Measurements from ENCODE around the gene PSD2. TPM values are rescaled to one million over a fixed set of nuclear protein-coding genes. Genes with fewer than 3 reads are reported as not detected.
A peak's percentile ranks its signal among the peaks of the same experiment; 100 is the strongest.

Gene PSD2
- total RNA-seq, 1 experiment from 2014 or later, result 0.22 TPM

DNA sequence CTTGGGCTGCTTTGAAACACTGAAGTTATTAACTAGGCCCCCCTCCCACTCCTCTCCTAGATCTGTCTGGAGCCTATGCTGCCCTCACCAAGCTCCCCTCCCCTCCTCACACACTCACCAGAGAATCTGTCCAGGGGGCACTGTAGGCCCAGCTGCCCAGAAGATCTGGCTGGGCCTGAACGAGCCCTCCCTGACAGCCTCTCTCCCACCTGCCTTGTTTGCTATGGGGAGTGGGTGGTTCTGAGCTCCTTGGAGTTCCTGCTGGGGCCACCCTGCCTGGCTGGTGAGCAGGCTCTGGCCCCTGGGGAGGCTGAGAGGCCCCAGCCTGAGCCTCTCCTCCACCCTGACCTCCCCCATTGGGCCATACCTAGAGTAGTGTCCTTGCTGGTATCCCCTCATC, 75.1 kb downstream of the PSD2 start:
- H4K5ac ChIP-seq (ENCODE audit: insufficient read length, low read depth, low read length), result no peak overlapping the region
- H3K56ac ChIP-seq (ENCODE audit: insufficient read length, low read depth, low read length), result no peak overlapping the region
- no peak overlapping the region for H3K18ac ChIP-seq (ENCODE audit: insufficient read length, low read depth, low read length)
- H4K20me1 ChIP-seq (ENCODE audit: control insufficient read depth, insufficient read depth, insufficient read length), result no peaks in the 10 kb centered on the region
- H3K23me2 ChIP-seq (ENCODE audit: insufficient read length, low read depth, low read length, poor library complexity, severe bottlenecking), result no peaks in the 10 kb centered on the region
- H3K9me3 ChIP-seq (ENCODE audit: control insufficient read depth, low read depth, low read length), result no peaks in the 10 kb centered on the region
- H3K9me3 Mint-ChIP-seq, result peaks cover 3% of the 10 kb centered on the region in 2 experiments; a peak in 3 of 5 replicates
- H3T11ph ChIP-seq (ENCODE audit: low read length), result no peak overlapping the region
- no peak overlapping the region for H2BK120ac ChIP-seq (ENCODE audit: low read depth, low read length, poor library complexity, severe bottlenecking)
- no peak overlapping the region for H3K14ac ChIP-seq (ENCODE audit: insufficient read depth, low read length)
- no peaks in the 10 kb centered on the region for H3K79me1 ChIP-seq (ENCODE audit: insufficient read depth, low read depth, low read length, poor library complexity, severe bottlenecking)
- H3K9ac ChIP-seq (ENCODE audit: extremely low read depth, insufficient read length, low read length), result no peak overlapping the region
- H4K91ac ChIP-seq (ENCODE audit: insufficient read length, low read depth, low read length), result no peak overlapping the region
- H2AK5ac ChIP-seq (ENCODE audit: insufficient read length, low read length), result no peak overlapping the region
- H3K4me2 ChIP-seq (ENCODE audit: insufficient read depth, insufficient read length, low read length), result no peak overlapping the region
- TF ChIP-seq, protein P1, sequence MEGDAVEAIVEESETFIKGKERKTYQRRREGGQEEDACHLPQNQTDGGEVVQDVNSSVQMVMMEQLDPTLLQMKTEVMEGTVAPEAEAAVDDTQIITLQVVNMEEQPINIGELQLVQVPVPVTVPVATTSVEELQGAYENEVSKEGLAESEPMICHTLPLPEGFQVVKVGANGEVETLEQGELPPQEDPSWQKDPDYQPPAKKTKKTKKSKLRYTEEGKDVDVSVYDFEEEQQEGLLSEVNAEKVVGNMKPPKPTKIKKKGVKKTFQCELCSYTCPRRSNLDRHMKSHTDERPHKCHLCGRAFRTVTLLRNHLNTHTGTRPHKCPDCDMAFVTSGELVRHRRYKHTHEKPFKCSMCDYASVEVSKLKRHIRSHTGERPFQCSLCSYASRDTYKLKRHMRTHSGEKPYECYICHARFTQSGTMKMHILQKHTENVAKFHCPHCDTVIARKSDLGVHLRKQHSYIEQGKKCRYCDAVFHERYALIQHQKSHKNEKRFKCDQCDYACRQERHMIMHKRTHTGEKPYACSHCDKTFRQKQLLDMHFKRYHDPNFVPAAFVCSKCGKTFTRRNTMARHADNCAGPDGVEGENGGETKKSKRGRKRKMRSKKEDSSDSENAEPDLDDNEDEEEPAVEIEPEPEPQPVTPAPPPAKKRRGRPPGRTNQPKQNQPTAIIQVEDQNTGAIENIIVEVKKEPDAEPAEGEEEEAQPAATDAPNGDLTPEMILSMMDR (conservative IDR thresholded peaks at IDR 0.05), result no peak
- H3K79me2 ChIP-seq (ENCODE audit: insufficient read depth, low read length), result no peaks in the 10 kb centered on the region
- WGBS (ENCODE audit: extremely low coverage, insufficient read length, low lambda C conversion rate), result no CpG with 5 or more reads among the region's 1 CpG
- H2BK12ac ChIP-seq (ENCODE audit: insufficient read length, low read depth, low read length), result no peak overlapping the region
- H2BK20ac ChIP-seq (ENCODE audit: low read depth, low read length, poor library complexity, severe bottlenecking), result no peak overlapping the region
- 0 out of 7 replicates have a peak, but pooled peaks cover 0 to under 1% (median 0%) of the 10 kb centered on the region in 3 experiments for H3K36me3 Mint-ChIP-seq (ENCODE audit: insufficient read depth in 1 of 3, low read depth in 3 of 3)
- H3K4me3 Mint-ChIP-seq, result no peak overlapping the region
- H3K4ac ChIP-seq (ENCODE audit: low read depth, low read length), result no peak overlapping the region
- no peak overlapping the region for H2BK5ac ChIP-seq (ENCODE audit: insufficient read length, low read length)
- H4K8ac ChIP-seq (replicated peaks; ENCODE audit: insufficient read length, low read depth, low read length), result no peak overlapping the region
- H3K27ac Mint-ChIP-seq, result 0 out of 7 replicates have a peak overlapping the region, but pooled peaks of 1 of the 3 experiments have one; percentile 25
- H2AFZ ChIP-seq (ENCODE audit: low read length), result no peak overlapping the region
- H3K4me1 ChIP-seq (ENCODE audit: insufficient read depth, low read length), result no peaks in the 10 kb centered on the region
- H2BK15ac ChIP-seq (ENCODE audit: low read depth, low read length), result no peak overlapping the region
- H3K27ac ChIP-seq (ENCODE audit: insufficient read length, low read depth, low read length), result no peak overlapping the region
- H3K4me1 Mint-ChIP-seq, result peaks cover 13 to 15% of the 10 kb centered on the region in 2 experiments
- no peaks in the 10 kb centered on the region for H3K27me3 ChIP-seq (ENCODE audit: insufficient read depth, low read length)
- H3K27me3 Mint-ChIP-seq (ENCODE audit: low read depth), result peaks cover 45% of the 10 kb centered on the region
- H3K23ac ChIP-seq (ENCODE audit: insufficient read length, low read depth, low read length), result no peak overlapping the region
- no peak for DNase-seq

All from H9 (cell line).